NCI-H460 (cell line): ENCODE data around the gene EIF4A2. TPM values are rescaled to one million over a fixed set of nuclear protein-coding genes. Genes with fewer than 3 reads are reported as not detected.

Experiments
- DNase-seq: peaks from one replicate; pipeline ENCODE4 v3.0.0-alpha.2; 2016; ENCODE audit warnings: low read depth; ENCODE audit errors: extremely low read depth
- polyA plus RNA-seq: library from polyadenylated mRNA; depleted of rRNA; stranded (reverse); fragments of >200 nt; gene quantifications from 2 replicates; pipeline ENCODE4 v1.2.3, GENCODE V29; 2014; cell fraction: nucleus; rRNA removed
- total RNA-seq: library from RNA; depleted of rRNA; stranded (reverse); fragments of >200 nt; shearing (Covaris generic); gene quantifications from 2 replicates; pipeline ENCODE4 v1.2.3, GENCODE V29; 2014; rRNA removed

The EIF4A2 gene
- total RNA-seq = 276 and 323 TPM in 2 replicates
- 783 and 1,001 TPM in 2 replicates for polyA plus RNA-seq

DNA sequence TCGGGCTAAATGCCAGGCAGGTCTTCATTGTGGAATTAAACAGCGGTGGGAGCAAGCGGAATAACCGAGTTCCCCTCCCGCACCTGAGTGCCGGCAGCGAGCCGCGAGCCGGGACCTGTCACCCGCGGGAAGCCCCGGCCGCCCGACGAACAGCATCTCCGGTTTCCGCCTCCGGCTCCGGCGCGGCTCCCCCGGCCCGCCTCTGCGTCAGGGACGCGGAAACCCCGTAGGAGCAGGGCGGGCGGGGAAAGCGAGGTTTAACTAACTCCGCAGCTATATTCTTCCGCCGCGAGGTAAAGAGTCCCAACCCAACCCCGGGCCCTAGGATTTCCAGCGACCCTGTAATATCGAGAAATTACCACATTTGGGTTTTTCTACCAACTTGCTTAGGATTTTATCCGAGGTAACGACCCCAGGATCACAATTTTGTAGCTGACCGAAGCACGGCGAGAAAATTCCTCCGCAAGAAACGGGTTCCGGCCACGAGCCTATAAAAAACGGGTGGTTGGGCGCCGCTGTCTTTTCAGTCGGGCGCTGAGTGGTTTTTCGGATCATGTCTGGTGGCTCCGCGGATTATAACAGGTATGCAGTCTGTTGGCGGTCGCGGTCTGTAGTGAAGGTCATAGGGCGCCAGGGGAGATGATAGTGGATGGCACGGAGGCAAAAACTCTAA is at the start of gene EIF4A2:
Gene EIF4A2, plus strand, starts transcription at position 520 of the 673 bp plus-strand sequence. Its CDS starts 34 bp downstream, at position 554.
- DNase-seq = peak; percentile 78

DNA sequence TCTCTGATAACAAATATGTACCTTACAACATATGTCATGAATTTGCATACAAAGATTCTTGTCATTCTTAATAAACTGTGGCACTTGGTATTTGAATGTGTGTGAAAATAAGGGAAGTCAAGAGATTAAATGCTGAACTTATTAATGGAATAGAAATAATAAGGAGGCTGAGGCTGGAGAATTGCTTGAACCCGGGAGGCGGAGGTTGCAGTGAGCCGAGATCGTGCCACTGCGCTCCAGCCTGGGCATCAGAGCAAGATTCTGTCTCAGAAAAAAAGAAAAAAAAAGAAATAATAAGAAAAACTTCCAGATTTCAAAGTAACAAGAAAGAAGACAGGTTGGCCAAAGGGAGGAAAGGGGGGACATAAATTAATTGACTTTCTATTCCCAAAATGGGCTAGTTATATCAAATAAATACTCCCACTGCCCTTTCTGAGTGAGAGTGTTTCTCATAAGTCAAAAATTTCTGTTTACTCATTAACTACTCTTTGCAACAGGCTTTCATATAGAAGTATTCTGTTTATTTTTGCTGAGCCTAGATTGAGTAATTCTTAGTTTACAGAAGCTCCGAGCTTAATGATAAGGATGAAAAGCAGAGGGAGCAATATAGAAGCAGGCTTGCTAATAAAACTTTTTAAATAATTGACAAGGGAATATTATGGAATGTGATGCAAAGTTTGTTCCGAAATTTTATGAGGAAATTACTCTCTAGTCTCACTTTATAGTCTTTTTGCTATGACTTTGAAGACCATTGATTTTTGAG is 40.6 kb upstream of the EIF4A2 start:
- no peak for DNase-seq

DNA sequence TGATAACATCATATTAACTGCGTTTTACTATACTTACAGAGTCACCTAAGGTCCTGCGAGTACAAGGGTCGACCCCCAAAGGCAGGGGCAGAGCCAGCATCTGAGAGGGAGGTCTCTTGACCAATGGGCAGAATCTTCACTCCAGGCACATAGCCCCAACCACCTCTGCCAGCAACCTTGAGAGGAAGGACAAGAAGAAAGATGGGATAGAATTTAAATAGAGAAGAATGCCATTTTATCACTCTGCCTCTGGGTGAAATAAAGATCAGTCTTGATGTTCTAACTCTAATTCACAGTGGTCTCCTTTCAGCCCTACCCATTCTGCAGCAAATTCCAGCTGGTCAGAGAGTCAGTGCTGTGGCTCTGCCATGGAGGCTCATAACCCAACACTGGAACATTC is 39.7 kb upstream of the EIF4A2 start:
- no peak for DNase-seq

DNA sequence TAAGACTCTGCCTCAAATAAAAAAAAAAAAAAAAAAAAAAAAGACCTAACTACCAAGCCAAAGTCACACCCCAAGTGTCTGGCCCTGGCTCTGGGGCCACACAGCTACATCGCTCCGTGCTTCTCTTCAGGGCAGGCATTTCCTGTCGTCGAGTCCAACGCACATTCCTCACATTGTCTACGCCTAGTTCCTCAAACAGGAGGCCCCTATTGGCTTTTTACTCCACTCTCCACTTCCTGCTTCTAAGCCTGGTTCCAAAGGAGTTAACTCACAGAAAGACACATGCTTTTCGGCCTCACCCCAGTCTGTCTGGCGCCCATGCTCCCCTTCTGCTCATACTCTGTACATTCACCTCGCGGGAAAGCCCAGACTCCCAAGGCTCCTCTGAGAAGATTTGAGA is 37.4 kb upstream of the EIF4A2 start:
- peak; percentile 55 for DNase-seq

DNA sequence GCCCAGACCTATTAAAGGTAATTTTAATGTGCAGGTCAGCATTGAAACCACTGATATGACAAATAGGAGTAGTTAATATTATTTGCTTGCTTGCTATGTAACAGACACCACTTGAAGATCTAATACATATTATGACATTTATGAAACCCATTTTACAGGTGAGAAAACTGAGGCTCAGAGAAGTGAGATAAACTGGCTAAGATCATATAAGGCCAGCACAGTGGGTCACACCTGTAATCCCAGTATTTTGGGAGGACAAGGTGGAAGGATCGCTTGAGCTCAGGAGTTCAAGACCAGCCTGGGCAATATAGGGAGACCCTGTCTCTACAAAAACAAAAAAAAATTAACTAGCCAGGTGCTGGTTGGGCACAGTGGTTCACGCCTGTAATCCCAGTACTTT is 33.1 kb upstream of the EIF4A2 start:
- no peak for DNase-seq

DNA sequence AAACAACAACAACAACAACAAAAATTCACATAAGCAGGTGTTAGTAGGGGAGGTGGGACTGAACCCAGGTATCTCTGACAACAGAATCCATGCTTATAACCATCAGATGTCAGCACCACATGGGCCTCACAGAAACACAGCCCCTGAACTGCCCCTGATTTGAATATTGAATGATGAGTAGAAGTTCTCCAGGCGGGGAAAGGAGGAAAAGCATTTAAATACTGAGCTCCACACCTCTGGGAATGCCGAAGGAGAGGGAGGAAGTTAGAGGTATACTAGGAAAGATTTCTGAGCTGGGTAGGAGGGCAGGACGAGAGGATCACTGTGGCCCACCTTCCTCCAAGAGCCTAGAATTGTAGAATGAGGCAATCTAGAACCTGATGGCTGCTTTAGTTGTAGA is 31.9 kb upstream of the EIF4A2 start:
- no peak for DNase-seq

DNA sequence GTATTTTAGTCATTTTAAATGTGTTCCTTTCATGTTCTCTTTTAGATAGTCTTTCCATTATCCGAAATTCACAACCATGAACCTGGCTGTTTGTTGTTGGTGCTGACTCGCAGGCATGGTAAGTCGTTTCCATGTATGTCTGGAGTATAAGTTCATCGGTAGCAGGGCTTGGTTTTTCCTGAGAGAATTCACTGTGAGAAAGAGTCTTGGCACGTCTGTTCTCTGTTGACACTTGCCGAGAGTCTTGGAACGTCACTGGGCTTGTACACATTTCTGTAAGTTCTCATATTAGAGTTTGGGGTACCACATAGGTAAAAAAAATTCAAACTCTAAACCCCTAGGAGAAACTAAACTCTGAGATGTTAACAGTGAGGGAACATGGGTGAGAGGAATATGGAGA is 29.4 kb upstream of the EIF4A2 start:
- DNase-seq = no peak

DNA sequence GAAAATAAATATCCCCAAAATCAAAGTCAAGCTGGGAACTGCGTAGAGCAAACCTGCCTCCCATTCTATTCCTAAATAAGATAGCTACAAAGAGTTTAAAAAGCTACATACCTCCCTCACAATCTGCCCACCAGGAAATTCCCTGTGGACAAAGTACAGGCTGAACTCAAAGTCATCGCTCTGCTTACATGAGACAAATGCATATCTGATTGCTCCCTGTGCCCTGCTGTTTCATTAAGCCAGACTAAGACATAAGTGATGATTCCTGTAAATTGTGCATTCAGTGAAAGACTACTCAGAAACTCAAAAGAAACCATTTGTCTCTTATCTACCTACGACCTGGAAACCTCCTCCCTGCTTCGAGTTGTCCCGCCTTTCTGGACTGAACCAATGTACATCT is 28.5 kb upstream of the EIF4A2 start:
- no peak for DNase-seq

DNA sequence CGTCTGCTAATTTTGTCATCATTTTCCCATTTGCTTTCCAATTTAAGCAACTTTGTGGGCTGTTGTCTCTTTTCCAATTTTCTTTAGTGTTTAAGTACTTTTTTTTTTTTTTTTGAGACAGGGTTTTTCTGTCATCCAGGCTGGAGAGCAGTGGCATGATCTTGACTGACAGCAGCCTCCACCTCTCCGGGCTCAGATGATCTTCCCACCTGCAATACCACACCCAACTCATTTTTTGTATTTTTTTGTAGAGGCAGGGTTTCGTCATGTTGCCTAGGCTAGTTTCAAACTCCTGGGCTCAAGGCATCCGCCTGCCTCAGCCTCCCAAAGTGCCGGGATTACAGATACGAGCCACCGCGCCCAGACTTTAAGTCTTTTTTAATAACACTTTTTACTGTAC is 26.2 kb upstream of the EIF4A2 start:
- no peak for DNase-seq

DNA sequence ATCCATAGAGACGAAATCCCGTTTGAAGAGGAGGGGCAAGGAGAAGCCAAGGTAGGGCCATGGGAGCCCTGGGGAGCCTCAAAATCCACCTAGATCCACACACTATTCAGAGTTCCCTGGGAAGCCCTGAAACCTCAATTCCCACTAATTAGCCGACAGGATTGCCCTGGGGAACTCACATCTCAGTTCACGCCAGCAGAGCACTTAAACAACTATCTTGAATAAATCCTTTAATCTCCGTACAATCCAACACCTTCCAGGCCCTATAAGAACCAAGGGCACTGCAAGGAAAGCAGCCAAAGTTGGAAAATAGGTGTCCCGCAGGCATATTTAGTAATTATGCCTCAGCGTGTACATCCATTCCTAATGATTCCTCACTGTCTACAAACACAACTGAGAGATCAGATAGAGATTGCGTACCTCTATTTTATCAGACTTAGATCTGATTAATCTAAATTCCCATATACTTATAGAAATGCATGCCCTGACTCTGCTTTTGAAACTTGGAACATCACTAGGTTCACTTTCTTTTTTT is 25.6 kb upstream of the EIF4A2 start:
- no peak for DNase-seq

DNA sequence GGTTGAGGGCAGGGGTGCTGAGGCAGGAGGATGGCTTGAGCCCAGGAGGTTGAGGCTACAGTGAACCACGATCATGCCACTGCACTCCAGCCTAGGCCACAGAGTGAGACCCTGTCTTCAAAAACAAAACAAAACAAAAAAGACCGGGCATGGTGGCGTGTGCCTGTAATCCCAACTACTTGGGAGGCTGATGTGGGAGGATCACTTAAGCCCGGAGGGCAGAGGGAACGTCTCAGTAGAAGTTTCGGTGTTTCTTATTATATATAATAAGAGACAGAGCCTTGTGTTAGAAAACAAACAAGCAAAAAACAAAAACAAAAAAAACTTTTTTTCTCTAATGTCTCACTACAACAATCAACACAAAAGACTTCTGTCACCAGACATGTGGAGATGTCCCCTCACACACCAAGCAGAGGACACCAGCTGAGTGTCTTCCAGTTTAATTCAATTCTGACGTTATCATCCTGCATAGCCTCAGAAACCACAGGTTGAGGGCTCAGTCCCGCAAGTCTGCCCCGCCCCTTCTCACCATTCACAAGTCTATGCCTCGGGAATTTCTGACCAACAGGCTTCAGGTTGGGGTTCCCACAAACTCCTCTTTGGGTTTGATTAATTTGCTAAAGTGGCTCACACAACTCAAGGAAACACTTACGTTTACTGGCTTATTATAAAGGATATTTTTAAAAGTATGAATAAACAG is 24.0 kb upstream of the EIF4A2 start:
- no peak for DNase-seq

DNA sequence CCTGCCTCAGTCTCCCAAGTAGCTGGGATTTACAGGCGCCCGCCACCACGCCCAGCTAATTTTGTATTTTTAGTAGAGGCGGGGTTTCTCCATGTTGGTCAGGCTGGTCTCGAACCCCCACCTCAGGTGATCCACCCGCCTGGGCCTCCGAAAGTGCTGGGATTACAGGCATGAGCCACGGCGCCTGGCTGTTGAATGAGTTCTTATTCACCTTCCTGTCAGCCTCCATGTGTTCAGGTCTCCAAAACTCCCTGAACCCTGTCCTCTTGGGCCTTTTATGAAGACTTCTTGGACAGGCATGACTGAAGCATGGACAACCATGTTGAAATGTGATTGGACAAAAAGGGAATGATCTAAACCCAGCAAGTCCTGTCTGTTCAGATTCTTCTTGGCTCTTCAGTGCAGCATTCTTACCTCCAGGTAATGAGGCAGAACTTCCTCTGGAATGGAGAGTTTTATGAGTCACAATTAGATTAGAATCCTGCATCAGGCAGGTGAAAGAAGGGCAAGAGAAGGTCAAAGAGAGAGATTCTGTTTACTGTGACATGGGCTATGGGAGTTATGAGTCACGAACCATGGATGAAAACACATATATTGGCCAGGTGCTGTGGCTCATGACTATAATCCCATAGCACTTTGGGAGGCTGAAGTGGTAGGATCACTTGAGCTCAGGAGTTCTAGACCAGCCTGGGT is 23.1 kb upstream of the EIF4A2 start:
- no peak for DNase-seq

DNA sequence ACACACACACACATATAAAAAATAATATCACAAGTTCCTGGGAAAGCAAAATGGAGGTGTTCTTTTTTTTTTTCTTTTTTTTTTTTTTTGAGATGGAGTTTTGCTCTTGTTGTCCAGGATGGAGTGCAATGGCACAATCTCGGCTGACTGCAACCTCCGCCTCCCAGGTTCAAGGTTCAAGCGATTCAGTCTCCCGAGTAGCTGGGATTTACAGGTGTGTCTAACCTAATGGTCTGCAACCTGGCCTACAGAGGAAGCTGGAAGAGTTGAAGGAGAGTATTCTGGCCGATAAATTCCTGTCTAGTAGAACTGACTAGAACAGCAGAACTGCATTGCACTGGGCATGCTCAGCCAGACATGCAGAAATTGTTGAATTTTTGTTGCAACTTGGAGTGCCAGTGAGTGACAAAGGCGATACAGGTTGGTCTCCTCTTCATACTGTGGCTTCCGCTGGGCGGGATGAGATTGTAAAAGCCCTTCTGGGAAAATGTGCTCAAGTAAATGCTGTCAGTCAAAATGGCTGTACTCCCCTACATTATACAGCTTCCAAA is 22.4 kb upstream of the EIF4A2 start:
- DNase-seq = no peak

DNA sequence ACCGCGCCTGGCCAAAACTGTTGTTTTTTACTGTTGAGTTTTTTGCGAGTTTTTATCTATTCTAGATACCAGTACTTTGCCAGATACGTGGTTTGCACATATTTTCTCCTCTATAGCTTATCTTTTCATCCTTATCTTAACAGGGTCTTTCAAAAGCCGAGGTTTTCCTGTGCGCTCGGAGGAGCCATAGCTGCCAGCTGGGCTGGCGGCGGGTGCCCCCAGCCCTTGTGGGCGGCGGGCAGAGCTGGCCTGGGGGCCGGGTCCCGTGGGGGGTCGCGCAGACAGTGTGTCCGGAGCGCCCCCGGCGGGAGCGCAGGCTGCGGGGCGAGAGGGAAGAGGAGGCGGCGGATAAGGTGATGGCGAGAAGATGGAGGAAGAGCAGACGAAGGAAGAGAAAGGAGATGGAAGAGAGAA is 11.1 kb upstream of the EIF4A2 start:
- no peak for DNase-seq

DNA sequence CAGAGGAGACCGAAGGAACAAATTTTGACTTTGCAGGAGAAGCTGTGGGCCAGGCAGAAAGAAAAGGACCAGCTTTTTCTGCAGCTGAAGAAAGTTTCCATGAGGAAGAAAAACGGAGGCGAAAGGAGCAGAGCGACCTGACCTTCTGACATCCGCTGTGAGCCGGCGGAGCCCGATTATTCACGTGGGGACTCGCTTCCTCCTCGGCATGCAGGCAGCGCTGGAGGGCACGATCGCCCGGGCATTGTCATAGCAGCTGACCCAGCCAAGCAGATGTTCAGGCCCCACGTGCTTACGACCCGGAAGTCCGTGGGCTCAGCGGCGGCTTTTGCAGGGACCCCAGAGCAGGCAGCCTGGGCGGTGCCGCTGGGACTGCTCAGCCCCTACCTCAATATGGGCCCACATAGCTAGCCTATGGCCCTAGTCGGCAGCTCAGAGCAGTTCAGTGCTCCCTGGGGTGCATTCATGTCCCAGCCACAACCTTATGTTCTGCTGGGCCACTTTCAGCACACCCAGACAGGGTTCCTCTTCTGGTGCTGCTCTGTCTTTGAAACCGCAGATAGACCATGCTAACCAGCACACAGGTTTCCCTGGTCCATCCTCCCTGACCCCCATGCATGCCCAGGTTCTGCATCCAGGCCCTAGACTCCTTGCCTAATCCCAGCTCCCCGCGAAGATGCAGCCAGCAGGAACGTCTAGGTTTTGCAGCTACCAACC is 10.5 kb upstream of the EIF4A2 start:
- no peak for DNase-seq

DNA sequence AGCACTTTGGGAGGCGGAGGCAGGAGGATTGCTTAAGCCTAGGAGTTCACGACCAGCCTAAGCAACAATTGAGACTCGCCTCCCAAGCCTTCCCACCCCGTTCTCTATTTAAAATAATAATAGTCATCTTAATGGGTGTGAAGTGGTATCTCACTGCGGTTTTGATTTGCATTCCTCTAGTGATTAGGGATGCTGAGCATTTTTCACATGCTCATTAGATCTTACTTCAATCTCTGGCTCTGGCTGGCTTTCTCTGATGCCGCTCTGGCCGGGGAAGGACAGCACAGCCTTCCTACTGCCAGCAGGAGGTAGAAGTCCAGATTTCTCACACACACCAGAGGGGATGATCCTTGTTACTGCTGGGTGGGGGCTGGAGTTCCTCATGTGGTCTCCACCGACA is 7.4 kb upstream of the EIF4A2 start:
- DNase-seq = no peak

DNA sequence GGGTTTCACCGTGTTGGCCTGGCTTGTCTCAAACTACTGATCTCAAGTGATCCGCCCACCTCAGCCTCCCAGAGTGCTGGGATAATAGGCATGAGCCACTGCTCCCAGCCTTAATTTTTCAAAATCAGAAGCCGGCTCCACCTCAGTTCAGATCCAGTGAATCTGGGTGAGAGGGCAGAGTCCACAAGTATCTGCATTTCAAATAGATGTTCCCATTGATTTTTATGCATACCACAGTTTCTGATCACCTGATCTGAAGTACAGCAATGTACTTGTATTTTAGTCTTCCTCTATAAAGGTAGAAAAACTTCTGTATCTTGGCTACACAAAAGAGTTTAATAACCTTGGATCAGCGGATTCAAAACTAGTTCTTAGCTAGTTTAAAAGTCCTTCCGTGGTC is 4.2 kb upstream of the EIF4A2 start:
- DNase-seq = no peak

DNA sequence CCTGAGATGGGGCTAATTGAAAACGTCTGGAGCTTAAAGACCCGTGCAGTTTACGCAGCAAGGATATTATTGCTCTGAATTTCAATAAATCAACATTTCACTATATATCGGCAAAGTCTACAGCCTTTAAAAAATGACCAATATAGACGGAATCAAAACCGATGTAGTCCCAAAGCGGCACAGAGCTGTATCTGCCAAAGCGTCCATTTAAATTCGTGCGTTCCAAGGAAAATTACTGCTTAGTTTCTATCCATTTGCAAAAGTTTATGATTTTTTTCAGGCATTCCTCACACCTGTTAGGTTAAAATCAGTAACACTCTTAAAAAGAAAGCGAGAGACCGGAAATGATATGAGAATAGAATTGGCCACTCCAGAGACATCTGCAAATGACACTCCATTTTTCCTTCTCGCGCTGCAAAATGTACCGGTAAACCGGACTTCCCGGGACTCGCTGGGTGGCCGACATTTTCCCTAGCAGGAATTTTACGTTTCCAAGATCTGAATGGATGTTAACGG is 777 bp upstream of the EIF4A2 start:
- DNase-seq = no peak

DNA sequence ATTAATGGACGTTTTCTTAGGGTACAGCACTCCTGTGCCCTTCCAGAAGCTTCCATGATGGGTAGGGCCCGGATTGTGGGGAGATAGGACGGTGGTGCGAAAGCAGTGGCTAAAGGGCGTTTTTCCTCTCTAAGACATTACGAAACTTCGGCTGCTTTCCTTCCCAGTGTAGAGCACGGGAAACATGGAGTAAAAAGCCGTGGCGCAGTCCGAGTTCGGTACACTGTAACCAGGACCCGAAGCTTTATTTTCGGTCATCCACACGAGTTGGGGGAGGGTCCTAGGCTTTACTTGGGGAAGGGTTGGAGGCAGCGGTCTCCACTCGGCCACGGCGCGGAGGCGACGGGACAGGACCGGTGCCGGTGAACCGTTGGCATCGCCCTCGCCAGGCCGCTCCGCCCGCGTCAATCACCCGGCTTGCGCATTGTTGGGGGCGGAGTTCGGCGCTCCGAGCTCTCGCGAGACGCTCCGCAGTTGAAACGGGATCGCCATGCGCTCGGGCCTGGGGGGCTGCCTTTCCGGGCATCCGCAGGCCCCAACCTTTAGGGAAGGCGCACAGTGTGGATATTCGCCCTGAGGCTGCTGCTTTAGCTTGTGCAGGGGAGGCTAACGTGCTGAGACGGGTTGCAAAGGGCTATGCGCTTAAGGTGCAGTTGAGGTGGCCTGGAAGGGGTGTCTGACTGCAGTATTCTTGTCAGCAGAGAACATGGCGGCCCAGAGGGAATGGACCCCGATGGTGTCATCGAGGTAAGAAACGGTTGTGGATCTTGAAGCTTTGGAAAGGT is 546 bp downstream of the EIF4A2 start:
- DNase-seq = peak; percentile 63
